Naive B cell (primary cell): ENCODE data around the gene PAGR1. TPM values are rescaled to one million over a fixed set of nuclear protein-coding genes. Genes with fewer than 3 reads are reported as not detected.

Experiments used
- ATAC-seq, 2 donors: fragments of 150-1000 bp; cut with Tn5 transposase; 2 replicates each; pipeline ENCODE4 v1.10.0; 2021; ENCODE audit warnings: low read depth in 2 of 2, mild to moderate bottlenecking in 2 of 2, moderate library complexity in 2 of 2
- DNase-seq: peaks from one replicate; pipeline ENCODE4 v3.0.0; 2022
- H3K27ac Mint-ChIP-seq, 6 donors: one replicate each; pipeline ENCODE4 v1.8.0; 2020 to 2022; ENCODE audit warnings: mild to moderate bottlenecking in 6 of 6, mixed read lengths in 6 of 6, moderate library complexity in 5 of 6, inconsistent platforms in 2 of 6
- H3K27me3 Mint-ChIP-seq, 3 donors: one replicate each; pipeline ENCODE4 v1.8.0; 2021 to 2022; ENCODE audit warnings: mixed read lengths in 3 of 3, mild to moderate bottlenecking in 1 of 3
- H3K36me3 Mint-ChIP-seq, 2 donors: one replicate each; pipeline ENCODE4 v1.8.0; 2020 to 2022; ENCODE audit warnings: mixed read lengths in 2 of 2, inconsistent platforms in 1 of 2, mild to moderate bottlenecking in 1 of 2
- H3K4me1 Mint-ChIP-seq, 3 donors: one replicate each; pipeline ENCODE4 v1.8.0; 2020 to 2022; ENCODE audit warnings: mixed read lengths in 3 of 3, inconsistent platforms in 1 of 3, mild to moderate bottlenecking in 1 of 3, moderate library complexity in 1 of 3
- H3K4me3 Mint-ChIP-seq, 8 donors: one replicate each; pipeline ENCODE4 v1.8.0; 2020 to 2022; ENCODE audit warnings: mild to moderate bottlenecking in 8 of 8, mixed read lengths in 8 of 8, moderate library complexity in 8 of 8, inconsistent platforms in 2 of 8
- H3K9me3 Mint-ChIP-seq, 7 donors: one replicate each; pipeline ENCODE4 v1.8.0; 2020 to 2022; ENCODE audit warnings: mixed read lengths in 7 of 7, mild to moderate bottlenecking in 5 of 7, inconsistent platforms in 2 of 7, moderate library complexity in 1 of 7
- polyA plus RNA-seq, 6 donors: library from polyadenylated mRNA; unstranded; fragments of 300-500 nt; fragmentation: Illumina TruSeq; gene quantifications; one replicate each; pipeline ENCODE4 v1.2.3, GENCODE V29; 2021; ENCODE audit warnings: low read depth in 6 of 6

The PAGR1 gene
- polyA plus RNA-seq, 6 donors from 2014 or later = 35.5 to 51.5 (median 46.9) TPM

- no peak for ATAC-seq
These were observed 24.3 kb downstream of the PAGR1 start for GRCh38 chr16:29840240-29840639.

GRCh38 chr16:29841631-29842030 is 25.7 kb downstream of the PAGR1 start:
- Mint-ChIP-seq H3K27me3 (no peaks in the 10 kb centered on the region), H3K4me3 (no peak overlapping the region), H3K4me1 (peaks cover 0 to 3% (median 0%) of the 10 kb centered on the region in 3 donors), H3K27ac (peak overlapping the region in 1 of 6 donors; percentile 16), H3K36me3 (peaks cover 4 to 11% of the 10 kb centered on the region in 2 donors), H3K9me3 (no peaks in the 10 kb centered on the region)
- DNase-seq = no peak
- ATAC-seq = no peak

More at GRCh38 chr16:29840240-29840639, 24.3 kb downstream of the PAGR1 start:
- H3K9me3 Mint-ChIP-seq = no peaks in the 10 kb centered on the region
- no peaks in the 10 kb centered on the region for H3K27me3 Mint-ChIP-seq
- no peaks in the 10 kb centered on the region for H3K4me1 Mint-ChIP-seq
- H3K27ac Mint-ChIP-seq = peak overlapping the region in 2 of 6 donors; percentile 69 to 81
- DNase-seq = no peak
- H3K36me3 Mint-ChIP-seq = peaks cover 3 to 4% of the 10 kb centered on the region in 2 donors
- H3K4me3 Mint-ChIP-seq = no peak overlapping the region

GRCh38 chr16:29842732-29843346 is 26.9 kb downstream of the PAGR1 start:
- Mint-ChIP-seq H3K27me3 (no peaks in the 10 kb centered on the region), H3K27ac (no peak overlapping the region), H3K4me1 (peaks cover 0 to 4% (median 3%) of the 10 kb centered on the region in 3 donors), H3K4me3 (peak overlapping the region in 1 of 8 donors; percentile 24), H3K36me3 (peaks cover 4 to 19% of the 10 kb centered on the region in 2 donors), H3K9me3 (no peaks in the 10 kb centered on the region)
- DNase-seq (no peak), ATAC-seq (no peak)

- Mint-ChIP-seq H3K27me3 (no peaks in the 10 kb centered on the region), H3K4me1 (peaks cover 0 to 13% (median 3%) of the 10 kb centered on the region in 3 donors), H3K9me3 (no peaks in the 10 kb centered on the region), H3K36me3 (peaks cover 4 to 19% of the 10 kb centered on the region in 2 donors), H3K27ac (no peak overlapping the region), H3K4me3 (no peak overlapping the region)
- ATAC-seq (no peak), DNase-seq (no peak)
These were observed 28.0 kb downstream of the PAGR1 start for GRCh38 chr16:29843931-29844330.

GRCh38 chr16:29844575-29845331 is 28.8 kb downstream of the PAGR1 start:
- H3K27me3 Mint-ChIP-seq = no peaks in the 10 kb centered on the region
- H3K27ac Mint-ChIP-seq = peak overlapping the region in 1 of 6 donors; percentile 79
- no peak for ATAC-seq
- no peaks in the 10 kb centered on the region for H3K9me3 Mint-ChIP-seq
- no peak overlapping the region for H3K4me3 Mint-ChIP-seq
- DNase-seq = no peak
- H3K4me1 Mint-ChIP-seq = peaks cover 0 to 13% (median 3%) of the 10 kb centered on the region in 3 donors
- H3K36me3 Mint-ChIP-seq = peaks cover 4 to 19% of the 10 kb centered on the region in 2 donors

- no peak for ATAC-seq
- DNase-seq = no peak
- no peak overlapping the region for H3K27ac Mint-ChIP-seq
These were observed 29.7 kb downstream of the PAGR1 start for GRCh38 chr16:29845656-29846055.

GRCh38 chr16:29848420-29849297 is 32.7 kb downstream of the PAGR1 start:
- Mint-ChIP-seq H3K9me3 (no peaks in the 10 kb centered on the region), H3K4me3 (peak overlapping the region in 1 of 8 donors; percentile 25), H3K36me3 (peaks cover 0 to 19% of the 10 kb centered on the region in 2 donors), H3K27ac (peak overlapping the region in 1 of 6 donors; percentile 38), H3K27me3 (no peaks in the 10 kb centered on the region), H3K4me1 (peaks cover 0 to 13% (median 3%) of the 10 kb centered on the region in 3 donors)
- peak; percentile 56 for DNase-seq
- peak; percentile 79 to 89 for ATAC-seq

More at GRCh38 chr16:29845656-29846055, 29.7 kb downstream of the PAGR1 start:
- H3K9me3 Mint-ChIP-seq = no peaks in the 10 kb centered on the region
- peaks cover 4 to 19% of the 10 kb centered on the region in 2 donors for H3K36me3 Mint-ChIP-seq
- H3K27me3 Mint-ChIP-seq = no peaks in the 10 kb centered on the region
- peaks cover 0 to 13% (median 3%) of the 10 kb centered on the region in 3 donors for H3K4me1 Mint-ChIP-seq
- no peak overlapping the region for H3K4me3 Mint-ChIP-seq

- no peak for DNase-seq
- H3K36me3 Mint-ChIP-seq = peaks cover 0 to 19% of the 10 kb centered on the region in 2 donors
- no peaks in the 10 kb centered on the region for H3K9me3 Mint-ChIP-seq
- no peaks in the 10 kb centered on the region for H3K27me3 Mint-ChIP-seq
- H3K4me3 Mint-ChIP-seq = no peak overlapping the region
- H3K27ac Mint-ChIP-seq = peak overlapping the region in 1 of 6 donors; percentile 74
- no peak for ATAC-seq
- H3K4me1 Mint-ChIP-seq = peaks cover 0 to 13% (median 3%) of the 10 kb centered on the region in 3 donors
These were observed 33.6 kb downstream of the PAGR1 start for GRCh38 chr16:29849505-29849904.

- DNase-seq = no peak
- ATAC-seq = no peak
- H3K27ac Mint-ChIP-seq = no peak overlapping the region
- no peak overlapping the region for H3K4me3 Mint-ChIP-seq
- H3K4me1 Mint-ChIP-seq = peaks cover 0 to 13% (median 0%) of the 10 kb centered on the region in 3 donors
- H3K36me3 Mint-ChIP-seq = peaks cover 0 to 9% of the 10 kb centered on the region in 2 donors
- no peaks in the 10 kb centered on the region for H3K27me3 Mint-ChIP-seq
- no peaks in the 10 kb centered on the region for H3K9me3 Mint-ChIP-seq
These were observed 35.0 kb downstream of the PAGR1 start for GRCh38 chr16:29850998-29851397.

- Mint-ChIP-seq H3K4me3 (no peak overlapping the region), H3K27ac (no peak overlapping the region), H3K27me3 (no peaks in the 10 kb centered on the region), H3K36me3 (no peaks in the 10 kb centered on the region), H3K9me3 (no peaks in the 10 kb centered on the region), H3K4me1 (peaks cover 0 to 9% (median 0%) of the 10 kb centered on the region in 3 donors)
- ATAC-seq (no peak), DNase-seq (no peak)
These were observed 36.7 kb downstream of the PAGR1 start for GRCh38 chr16:29852654-29853053.

- peaks cover 0 to 16% of the 10 kb centered on the region in 2 donors for H3K36me3 Mint-ChIP-seq
- H3K4me1 Mint-ChIP-seq = peaks cover 0 to 4% (median 0%) of the 10 kb centered on the region in 3 donors
- H3K9me3 Mint-ChIP-seq = no peaks in the 10 kb centered on the region
- no peak overlapping the region for H3K4me3 Mint-ChIP-seq
- DNase-seq (no peak), ATAC-seq (no peak)
- no peak overlapping the region for H3K27ac Mint-ChIP-seq
- H3K27me3 Mint-ChIP-seq = no peaks in the 10 kb centered on the region
These were observed 38.7 kb downstream of the PAGR1 start for GRCh38 chr16:29854520-29855100.

- Mint-ChIP-seq H3K4me3 (peak overlapping the region in 1 of 8 donors; percentile 7), H3K9me3 (no peaks in the 10 kb centered on the region), H3K27me3 (no peaks in the 10 kb centered on the region), H3K27ac (no peak overlapping the region), H3K36me3 (peaks cover 5 to 25% of the 10 kb centered on the region in 2 donors), H3K4me1 (peaks cover 5 to 22% (median 13%) of the 10 kb centered on the region in 3 donors)
- DNase-seq = no peak
- no peak for ATAC-seq
These were observed 41.3 kb downstream of the PAGR1 start for GRCh38 chr16:29857133-29857760.
